ENCODE results near the gene GDF15.

Gene GDF15

DNA sequence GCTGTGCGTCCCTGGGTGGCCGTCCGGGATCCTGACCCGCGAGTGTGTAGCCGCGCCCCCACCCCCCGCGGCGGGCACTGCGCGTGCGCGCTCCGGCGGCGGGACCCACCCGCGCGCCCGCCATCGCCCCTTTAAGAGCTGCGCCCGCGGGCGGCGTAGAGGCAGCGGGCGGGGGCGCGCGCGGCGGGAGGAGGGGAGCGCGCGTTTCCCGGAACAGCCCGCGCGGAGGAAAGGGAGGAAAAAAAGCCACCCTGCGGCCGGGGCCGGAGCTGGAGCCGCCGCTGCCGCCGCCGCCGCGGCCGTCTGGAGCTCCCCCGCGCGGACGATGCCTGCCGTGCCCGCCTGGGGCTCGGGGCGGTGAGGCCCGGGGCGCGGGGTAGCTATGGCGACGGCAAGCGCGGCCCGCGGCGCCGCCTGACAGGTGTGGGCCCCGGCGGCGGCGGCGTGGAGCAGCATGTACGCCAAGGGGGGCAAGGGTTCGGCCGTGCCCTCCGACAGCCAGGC is 33.3 kb downstream of the GDF15 start, which contains the start of gene SSBP4 (continued):
- TF ChIP-seq ZNF510 (tag by site-specific recombination; IDR thresholded peaks at IDR 0.05; ENCODE audit: insufficient replicate concordance) (no peak), ZIC2 (tag by site-specific recombination; IDR thresholded peaks at IDR 0.05) (no peak), YY1 (tag by site-specific recombination; IDR thresholded peaks at IDR 0.05) (no peak), ZFP37 (tag by site-specific recombination; IDR thresholded peaks at IDR 0.05) (no peak), KLF7 (tag by site-specific recombination; IDR thresholded peaks at IDR 0.05; ENCODE audit: borderline replicate concordance) (no peak), SCRT1 (tag by site-specific recombination; IDR thresholded peaks at IDR 0.05; ENCODE audit: borderline replicate concordance) (no peak), ZFHX2 (tag by site-specific recombination; conservative IDR thresholded peaks at IDR 0.05) (no peak), ZNF600 (tag by site-specific recombination; IDR thresholded peaks at IDR 0.05) (no peak), GFI1B (tag by site-specific recombination; IDR thresholded peaks at IDR 0.05) (no peak), ZNF501 (tag by site-specific recombination; IDR thresholded peaks at IDR 0.05) (no peak), ZNF16 (tag by site-specific recombination; IDR thresholded peaks at IDR 0.05; ENCODE audit: low read depth) (no peak), ZBTB8A (tag by site-specific recombination; IDR thresholded peaks at IDR 0.05) (peak; percentile 55; the same call in 1 of the 2 replicates), ZNF791 (tag by site-specific recombination; IDR thresholded peaks at IDR 0.05) (no peak), ZNF133 (tag by site-specific recombination; IDR thresholded peaks at IDR 0.05) (no peak), ZNF19 (tag by site-specific recombination; IDR thresholded peaks at IDR 0.05; ENCODE audit: low read depth) (no peak), ZNF558 (tag by site-specific recombination; IDR thresholded peaks at IDR 0.05) (no peak)
- TF ChIP-seq, protein P1, sequence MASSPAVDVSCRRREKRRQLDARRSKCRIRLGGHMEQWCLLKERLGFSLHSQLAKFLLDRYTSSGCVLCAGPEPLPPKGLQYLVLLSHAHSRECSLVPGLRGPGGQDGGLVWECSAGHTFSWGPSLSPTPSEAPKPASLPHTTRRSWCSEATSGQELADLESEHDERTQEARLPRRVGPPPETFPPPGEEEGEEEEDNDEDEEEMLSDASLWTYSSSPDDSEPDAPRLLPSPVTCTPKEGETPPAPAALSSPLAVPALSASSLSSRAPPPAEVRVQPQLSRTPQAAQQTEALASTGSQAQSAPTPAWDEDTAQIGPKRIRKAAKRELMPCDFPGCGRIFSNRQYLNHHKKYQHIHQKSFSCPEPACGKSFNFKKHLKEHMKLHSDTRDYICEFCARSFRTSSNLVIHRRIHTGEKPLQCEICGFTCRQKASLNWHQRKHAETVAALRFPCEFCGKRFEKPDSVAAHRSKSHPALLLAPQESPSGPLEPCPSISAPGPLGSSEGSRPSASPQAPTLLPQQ (tag by site-specific recombination; IDR thresholded peaks at IDR 0.05), result peak; percentile 99

DNA sequence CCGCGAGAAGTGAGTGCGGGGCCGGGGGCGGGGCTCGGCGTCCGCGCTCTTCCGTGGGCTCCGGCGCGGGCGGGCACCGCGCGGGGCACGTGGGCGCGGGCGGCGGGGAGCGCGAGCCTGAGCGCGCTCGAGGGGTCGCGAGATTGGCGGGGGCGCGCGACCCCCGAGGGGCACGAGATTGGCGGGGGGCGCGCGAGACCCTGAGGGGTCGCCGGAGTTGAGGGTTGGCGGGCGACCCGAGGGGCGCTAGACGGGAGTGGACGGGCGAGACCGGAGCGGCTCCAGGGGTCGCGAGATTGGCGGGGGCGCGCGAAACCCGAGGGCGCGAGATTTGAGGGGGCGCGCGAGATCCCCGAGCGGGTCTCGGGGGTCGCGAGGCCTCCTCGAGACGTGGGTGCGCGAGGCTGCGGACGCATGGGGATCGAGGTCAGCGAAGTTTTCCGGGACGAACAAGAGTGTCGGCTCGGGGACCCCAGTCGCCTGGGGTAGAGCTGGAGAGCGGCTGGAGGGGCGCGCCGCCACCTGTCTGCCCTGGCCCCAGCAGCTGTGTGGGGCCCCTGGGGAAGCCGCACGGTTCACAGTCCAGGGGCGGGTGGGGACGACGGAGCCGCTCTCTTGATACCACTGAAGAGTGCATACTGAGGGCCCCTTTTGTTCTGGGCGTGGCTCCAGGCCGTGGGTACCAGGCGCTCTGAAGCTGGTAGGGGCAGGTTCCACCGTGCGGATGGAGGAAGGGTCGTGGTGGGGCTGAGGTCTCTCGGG is 33.9 kb downstream of the GDF15 start:
- no peaks in the 10 kb centered on the region for H3K9me3 ChIP-seq (ENCODE audit: control insufficient read depth, insufficient read depth, low read depth, low read length)
- TF ChIP-seq ZNF701 (tag by site-specific recombination; IDR thresholded peaks at IDR 0.05), result no peak
- TF ChIP-seq, protein P2, sequence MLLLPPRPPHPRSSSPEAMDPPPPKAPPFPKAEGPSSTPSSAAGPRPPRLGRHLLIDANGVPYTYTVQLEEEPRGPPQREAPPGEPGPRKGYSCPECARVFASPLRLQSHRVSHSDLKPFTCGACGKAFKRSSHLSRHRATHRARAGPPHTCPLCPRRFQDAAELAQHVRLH (tag by site-specific recombination; IDR thresholded peaks at IDR 0.05), result no peak
- TF ChIP-seq ZNF548 (tag by site-specific recombination; IDR thresholded peaks at IDR 0.05), result no peak
- peak; percentile 59; the same call in 1 of the 2 replicates for TF ChIP-seq KLF7 (tag by site-specific recombination; IDR thresholded peaks at IDR 0.05; ENCODE audit: borderline replicate concordance)
- TF ChIP-seq ZFHX2 (tag by site-specific recombination; conservative IDR thresholded peaks at IDR 0.05), result peak; percentile 30; the same call in 1 of the 2 replicates
- TF ChIP-seq, protein P3, sequence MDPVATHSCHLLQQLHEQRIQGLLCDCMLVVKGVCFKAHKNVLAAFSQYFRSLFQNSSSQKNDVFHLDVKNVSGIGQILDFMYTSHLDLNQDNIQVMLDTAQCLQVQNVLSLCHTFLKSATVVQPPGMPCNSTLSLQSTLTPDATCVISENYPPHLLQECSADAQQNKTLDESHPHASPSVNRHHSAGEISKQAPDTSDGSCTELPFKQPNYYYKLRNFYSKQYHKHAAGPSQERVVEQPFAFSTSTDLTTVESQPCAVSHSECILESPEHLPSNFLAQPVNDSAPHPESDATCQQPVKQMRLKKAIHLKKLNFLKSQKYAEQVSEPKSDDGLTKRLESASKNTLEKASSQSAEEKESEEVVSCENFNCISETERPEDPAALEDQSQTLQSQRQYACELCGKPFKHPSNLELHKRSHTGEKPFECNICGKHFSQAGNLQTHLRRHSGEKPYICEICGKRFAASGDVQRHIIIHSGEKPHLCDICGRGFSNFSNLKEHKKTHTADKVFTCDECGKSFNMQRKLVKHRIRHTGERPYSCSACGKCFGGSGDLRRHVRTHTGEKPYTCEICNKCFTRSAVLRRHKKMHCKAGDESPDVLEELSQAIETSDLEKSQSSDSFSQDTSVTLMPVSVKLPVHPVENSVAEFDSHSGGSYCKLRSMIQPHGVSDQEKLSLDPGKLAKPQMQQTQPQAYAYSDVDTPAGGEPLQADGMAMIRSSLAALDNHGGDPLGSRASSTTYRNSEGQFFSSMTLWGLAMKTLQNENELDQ (tag by site-specific recombination; IDR thresholded peaks at IDR 0.05; ENCODE audit: low read depth), result no peak
- peak; percentile 43; the same call in 1 of the 2 replicates for TF ChIP-seq ZBTB20 (tag by site-specific recombination; IDR thresholded peaks at IDR 0.05)
- TF ChIP-seq ZSCAN30 (tag by site-specific recombination; IDR thresholded peaks at IDR 0.05), result peak; percentile 85
- peak; percentile 38 for TF ChIP-seq GLIS2 (tag by site-specific recombination; IDR thresholded peaks at IDR 0.05)
- no peak for TF ChIP-seq ZNF549 (tag by site-specific recombination; IDR thresholded peaks at IDR 0.05)
- TF ChIP-seq, protein P4, sequence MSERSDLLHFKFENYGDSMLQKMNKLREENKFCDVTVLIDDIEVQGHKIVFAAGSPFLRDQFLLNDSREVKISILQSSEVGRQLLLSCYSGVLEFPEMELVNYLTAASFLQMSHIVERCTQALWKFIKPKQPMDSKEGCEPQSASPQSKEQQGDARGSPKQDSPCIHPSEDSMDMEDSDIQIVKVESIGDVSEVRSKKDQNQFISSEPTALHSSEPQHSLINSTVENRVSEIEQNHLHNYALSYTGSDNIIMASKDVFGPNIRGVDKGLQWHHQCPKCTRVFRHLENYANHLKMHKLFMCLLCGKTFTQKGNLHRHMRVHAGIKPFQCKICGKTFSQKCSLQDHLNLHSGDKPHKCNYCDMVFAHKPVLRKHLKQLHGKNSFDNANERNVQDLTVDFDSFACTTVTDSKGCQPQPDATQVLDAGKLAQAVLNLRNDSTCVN (tag by site-specific recombination; optimal IDR thresholded peaks at IDR 0.05), result peak; percentile 54
- peak overlapping the region; percentile 53 for H3K4me3 ChIP-seq (ENCODE audit: low read depth, low read length)
- ChIA-PET POLR2A (interaction anchor here (0.6 to 1.3 kb wide), 4 partner anchors 9 to 412 kb away, joined by 4 to 6 read pairs (median 4); partner anchors contain the start of gene UPF1), CTCF (interaction anchor here (0.7 to 4.5 kb wide), 11 partner anchors 9 to 224 kb away, joined by 3 to 32 read pairs (median 3); partner anchors contain the start of gene GDF15)
- H3K4me1 ChIP-seq (ENCODE audit: control insufficient read depth, insufficient read depth, low read length), result peaks cover 9% of the 10 kb centered on the region; the same call in 1 of the 2 replicates
- peak overlapping the region; percentile 63; the same call in 1 of the 2 replicates for H3K27ac ChIP-seq (ENCODE audit: extremely low read depth, low read depth, low read length)
- no peaks in the 10 kb centered on the region for H3K36me3 ChIP-seq (ENCODE audit: control insufficient read depth in 2 of 2, insufficient read depth in 1 of 2, low read length in 2 of 2)
